GM12872 (cell line): ENCODE measurements around the gene STRADB.

Experiments
- CTCF ChIP-seq: IDR thresholded peaks from 3 replicates; pipeline ENCODE4 v1.5.1; 2011; ENCODE audit warnings: low read depth, mild to moderate bottlenecking, low read length, moderate library complexity; ENCODE audit not compliant: insufficient read depth

The STRADB gene

DNA sequence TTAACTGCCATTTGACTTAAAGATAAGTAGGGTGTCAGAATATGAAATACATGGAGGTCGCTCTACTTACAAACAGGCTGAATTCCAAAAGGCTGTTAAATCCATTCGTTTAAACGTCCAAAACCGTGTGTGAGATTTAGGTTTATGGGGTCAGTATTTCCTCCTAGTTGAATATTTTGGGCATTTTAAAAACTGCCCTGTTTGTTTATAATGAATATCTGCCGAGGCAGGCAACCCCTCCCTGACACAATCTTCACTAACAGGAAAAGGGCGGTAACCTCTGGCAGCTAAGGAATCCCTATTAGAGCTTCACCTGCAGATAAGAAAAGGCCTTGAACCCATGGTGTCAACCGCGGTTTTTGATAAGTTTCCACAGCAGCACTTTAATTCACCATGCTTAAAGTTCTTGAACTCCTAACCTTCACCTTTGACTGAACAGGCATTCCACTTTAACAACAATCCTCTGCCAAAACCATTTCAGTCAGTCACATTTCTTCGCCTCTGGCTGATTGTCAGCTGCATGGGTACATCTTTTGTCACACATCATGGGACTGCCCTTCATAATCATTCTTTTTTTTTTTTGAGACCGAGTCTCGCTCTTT is 18.0 kb upstream of the STRADB start:
- no peak for TF ChIP-seq CTCF

DNA sequence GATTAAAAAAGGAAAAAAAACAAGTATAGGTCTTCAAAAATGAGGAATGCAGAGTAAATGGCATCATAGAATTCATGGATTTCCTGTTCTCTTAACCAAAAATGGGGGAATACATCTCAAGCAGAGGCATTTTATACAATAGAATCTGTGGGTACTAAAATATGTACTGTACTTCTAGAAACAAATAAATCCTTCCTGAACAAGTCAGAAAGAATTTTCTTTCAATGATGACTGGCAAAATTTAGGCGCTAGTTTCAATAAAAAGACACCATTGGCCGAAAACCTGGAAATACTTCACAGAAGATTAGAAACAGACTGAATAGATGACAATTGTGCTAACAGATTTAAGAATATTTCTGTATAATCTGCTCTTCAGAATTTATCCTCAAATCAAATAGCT is 15.4 kb upstream of the STRADB start:
- no peak for TF ChIP-seq CTCF

GRCh38 chr2:201440182-201440581 is 11.4 kb upstream of the STRADB start:
- no peak for TF ChIP-seq CTCF

DNA sequence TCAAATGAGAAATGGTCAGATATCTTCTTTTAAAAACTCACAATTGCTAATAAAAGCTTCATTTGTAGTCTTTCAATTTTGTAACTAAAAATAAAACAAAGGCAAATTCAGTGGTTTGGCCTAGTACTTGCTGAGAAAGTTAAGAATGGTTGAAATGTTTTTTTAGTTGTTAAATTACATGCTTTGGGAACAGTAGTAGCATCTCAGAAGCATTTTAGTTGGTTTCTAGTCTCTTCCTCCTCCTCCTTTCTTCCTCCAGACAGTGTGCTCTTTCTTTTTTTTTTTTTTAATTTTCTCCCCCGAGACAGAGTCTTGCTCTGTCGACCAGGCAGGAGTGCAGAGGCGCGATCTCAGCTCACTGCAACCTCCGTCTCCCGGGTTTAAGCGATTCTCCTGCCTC is 10.1 kb upstream of the STRADB start:
- no peak for TF ChIP-seq CTCF

DNA sequence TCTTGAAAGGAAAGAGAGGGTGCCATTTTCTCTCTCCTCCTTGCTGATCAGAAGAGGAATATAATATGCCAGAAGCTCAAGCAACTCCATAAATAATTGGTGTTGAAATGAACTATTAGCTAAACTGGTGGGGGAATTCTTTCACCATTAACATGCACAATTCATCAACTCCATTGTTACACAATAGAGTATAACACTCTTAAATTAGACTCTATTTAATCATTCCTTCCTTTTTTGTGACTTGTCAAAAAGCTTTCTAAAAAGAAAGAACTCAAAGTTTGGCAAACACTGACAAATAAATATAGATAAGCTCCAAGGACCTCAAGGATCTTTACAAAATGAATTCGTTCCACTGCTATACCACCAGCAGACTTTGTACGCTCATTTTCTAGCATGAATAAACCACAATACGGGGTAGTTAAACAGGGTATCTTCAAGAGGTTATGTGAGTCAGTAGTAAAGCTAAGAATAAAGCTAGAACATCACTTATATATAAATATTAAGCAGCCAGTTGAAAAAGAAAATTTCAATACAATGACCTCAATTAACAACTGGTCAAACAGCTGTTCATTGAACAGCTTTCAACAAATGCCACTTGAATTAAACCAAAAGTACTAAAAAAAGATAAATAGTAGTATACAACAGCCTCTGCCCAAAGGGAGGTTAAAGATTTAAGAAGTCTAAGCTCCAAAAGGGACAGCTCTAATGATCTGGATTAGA is 6.6 kb upstream of the STRADB start:
- no peak for TF ChIP-seq CTCF

DNA sequence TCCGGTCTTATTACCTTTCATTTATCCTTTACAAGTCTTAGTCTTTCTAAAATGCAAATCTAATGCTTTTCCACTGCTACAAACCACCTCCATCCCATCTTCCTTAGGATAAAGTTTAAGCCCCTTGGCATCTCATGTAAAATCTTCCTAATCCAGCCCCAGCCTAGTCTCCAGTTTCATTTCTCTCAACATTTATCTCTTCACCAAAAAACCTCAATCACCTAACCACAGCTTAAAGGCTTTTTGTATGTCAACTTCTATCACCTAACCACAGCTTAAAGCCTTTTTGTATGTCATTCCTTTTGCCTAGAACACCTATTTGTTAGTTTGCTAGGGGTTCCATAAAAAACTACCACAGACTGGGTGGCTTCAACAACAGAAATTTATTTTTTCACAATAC is 4.5 kb upstream of the STRADB start:
- TF ChIP-seq CTCF, result no peak

- TF ChIP-seq CTCF, result no peak
Measured at GRCh38 chr2:201448061-201448460, 3.5 kb upstream of the STRADB start.
